Eye (tissue), 1 donor: ENCODE data around the gene WDR12.
"Not testable (repeated sequence)": the region's sequence is repeated elsewhere in the genome, so short reads cannot be mapped to it uniquely, and the experiment has no call there.

Experiments used
- DNase-seq: peaks from one replicate; pipeline ENCODE4 v3.0.0-alpha.2; 2015

Gene WDR12

GRCh38 chr2:202883987-202884675 is 27.3 kb downstream of the WDR12 start:
- no peak for DNase-seq

GRCh38 chr2:202881570-202881969 is 29.9 kb downstream of the WDR12 start:
- DNase-seq = no peak

DNA sequence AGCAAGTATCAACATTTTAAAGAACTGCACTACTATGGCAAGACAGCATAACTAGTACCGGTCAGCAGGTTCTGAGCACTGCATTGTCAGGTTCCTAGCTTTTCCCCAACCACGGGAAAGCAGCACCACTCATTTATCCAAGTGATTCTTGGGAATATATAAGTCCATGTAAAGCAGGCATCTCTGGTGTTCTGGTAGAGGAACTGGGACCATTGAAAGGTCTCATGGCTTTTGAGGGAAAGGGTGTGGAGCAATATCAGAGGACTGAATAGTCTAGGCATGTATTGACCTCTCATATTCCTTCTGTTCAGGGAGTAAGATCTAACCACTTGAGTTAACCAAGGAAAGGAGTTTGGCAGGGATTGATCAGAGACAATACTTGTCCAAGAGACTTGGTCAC is 33.8 kb downstream of the WDR12 start:
- no peak for DNase-seq

- DNase-seq = peak; percentile 94
Observed at GRCh38 chr2:202871300-202872141, 40.0 kb downstream of the WDR12 start, which contains the start of gene ICA1L. TSS of gene ICA1L (minus strand) at chr2:202871766. CDS start at chr2:202829009, 42,757 bp downstream.

DNA sequence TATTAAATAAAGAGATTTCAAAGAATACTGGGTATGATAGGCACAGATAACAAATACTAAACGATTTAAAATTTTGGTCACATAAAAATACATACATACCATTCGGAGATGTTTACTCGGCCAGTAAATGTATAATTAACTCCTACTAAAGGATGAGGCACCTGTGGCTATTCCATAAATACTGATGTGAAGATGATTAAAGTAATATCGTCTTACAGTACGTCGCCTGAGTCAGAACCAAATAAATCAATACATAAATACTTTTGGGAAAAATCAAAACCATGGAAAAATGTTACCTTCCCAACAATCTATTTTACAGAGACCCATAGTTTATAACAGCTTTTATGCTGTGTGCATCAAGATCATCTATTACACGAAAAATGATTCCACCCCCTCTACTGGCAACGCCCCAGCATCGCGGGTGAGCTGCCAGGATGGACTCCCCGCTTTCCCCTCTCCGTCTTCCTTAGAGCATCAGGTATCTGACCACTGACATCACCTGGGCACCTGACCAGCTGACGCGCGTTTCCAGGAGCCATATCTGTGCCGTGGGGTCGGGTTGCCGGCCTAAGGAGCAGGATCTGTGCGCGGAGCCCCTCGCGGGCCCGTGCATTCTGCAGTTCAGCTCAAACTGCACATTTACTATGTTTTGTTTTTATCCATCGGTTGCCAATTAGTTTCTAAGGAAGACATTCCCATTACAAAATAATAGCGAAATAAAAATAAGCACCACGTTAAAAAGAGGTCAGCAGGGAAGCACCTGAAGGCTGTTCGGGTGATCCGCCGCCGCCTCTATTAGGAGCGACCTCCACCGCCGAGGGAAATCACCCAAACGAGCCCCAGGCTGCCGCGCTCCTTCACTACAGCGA is 40.8 kb downstream of the WDR12 start:
- DNase-seq = peak; percentile 90

- no peak for DNase-seq
Observed at GRCh38 chr2:202861987-202862386, 49.5 kb downstream of the WDR12 start.

- no peak for DNase-seq
Observed at GRCh38 chr2:202858601-202859000, 52.9 kb downstream of the WDR12 start.

DNA sequence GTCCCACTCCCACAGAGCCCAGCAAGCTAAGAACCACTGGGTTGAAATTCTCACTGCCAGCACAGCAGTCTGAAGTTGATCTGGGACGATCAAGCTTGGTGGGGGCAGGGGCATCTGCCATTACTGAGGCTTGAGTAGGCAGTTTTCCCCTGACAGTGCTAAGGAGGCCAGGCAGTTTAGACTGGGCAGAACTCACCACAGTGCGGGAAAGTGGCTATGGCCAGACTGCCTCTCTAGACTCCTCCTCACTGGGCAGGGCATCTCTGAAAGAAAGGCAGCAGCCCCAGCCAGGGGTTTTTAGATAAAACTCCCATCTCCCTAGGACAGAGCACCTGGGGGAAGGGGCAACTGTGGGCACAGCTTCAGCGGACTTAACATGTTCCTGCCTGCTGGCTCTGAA is 62.1 kb downstream of the WDR12 start:
- DNase-seq = not testable (repeated sequence)

- DNase-seq = no peak
Observed at GRCh38 chr2:202848813-202849212, 62.7 kb downstream of the WDR12 start.

- DNase-seq = no peak
Observed at GRCh38 chr2:202847693-202848524, 63.6 kb downstream of the WDR12 start.

DNA sequence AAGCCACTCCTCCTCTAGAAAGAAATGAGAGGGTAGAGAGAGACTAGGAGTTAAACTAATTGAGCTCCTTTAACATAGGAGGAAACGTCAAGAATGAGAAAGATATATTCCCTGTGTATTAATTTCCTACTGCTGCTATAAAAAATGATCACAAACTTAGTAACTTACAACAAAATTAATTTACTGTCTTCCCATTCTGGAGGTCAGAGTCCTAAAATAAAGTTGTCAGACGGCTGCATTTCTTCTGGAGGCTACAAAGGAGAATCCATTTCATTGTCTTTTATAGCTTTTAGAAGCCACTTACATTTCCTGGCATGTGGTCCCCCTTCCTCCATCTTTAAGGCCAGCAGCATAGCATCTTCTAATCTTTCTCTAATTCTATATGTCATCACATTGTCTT is 66.8 kb downstream of the WDR12 start:
- no peak for DNase-seq

DNA sequence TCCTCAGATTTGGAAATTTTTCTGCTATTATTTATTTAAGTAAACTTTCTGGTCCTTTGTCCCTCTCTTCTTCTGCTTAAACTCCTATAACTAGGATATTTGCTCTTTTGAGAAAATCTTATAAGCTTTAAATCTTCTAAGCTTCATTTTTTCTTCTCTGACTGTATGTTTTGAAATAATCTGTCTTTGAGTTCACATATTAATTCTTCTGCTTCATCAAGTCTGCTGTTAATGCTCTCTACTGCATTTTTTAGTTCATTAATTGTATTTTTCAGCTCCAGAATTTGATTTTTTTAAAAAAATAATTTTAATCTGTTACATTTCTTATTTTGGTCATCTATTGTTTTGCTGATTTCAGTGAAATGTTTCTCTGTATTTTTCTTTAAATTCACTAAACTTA is 68.8 kb downstream of the WDR12 start:
- DNase-seq = no peak

DNA sequence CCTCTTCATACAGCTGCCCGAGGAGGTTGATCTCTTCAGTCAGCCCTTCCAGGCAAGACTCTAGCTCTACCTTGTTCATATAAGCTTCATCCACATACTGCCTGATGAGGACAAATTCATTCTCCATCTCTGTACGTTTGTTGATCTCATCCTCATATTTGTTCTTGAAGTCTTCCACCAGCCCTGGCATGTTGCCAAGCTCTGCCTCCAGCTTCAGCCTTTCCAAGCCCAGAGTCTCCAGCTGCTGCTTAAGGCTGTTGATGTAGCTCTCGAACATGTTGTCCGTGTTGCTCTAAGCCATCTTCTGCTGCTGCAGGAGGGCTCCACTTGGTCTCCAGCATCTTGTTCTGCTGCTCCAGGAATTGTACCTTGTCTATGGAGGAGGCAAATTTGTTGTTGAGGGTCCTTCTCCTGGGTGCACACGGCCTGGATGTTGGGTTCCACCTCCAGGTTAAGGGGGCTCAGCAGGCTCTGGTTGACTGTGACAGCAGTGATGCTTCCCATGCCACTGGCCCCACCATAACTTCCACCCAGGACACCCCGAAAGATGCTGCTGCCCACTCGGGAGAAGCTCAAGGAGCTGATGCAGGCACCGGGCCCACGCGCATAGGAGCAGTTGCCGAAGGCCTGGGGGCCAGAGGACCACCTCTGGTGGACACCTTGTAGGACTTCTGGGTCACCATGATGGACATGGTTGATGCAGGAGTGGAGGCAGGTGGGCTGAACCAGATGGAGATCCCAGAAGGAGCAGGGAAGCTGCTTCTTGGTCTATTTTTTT is 70.2 kb downstream of the WDR12 start:
- no peak for DNase-seq

- DNase-seq = peak; percentile 38
Observed at GRCh38 chr2:202831242-202832220, 79.9 kb downstream of the WDR12 start.

DNA sequence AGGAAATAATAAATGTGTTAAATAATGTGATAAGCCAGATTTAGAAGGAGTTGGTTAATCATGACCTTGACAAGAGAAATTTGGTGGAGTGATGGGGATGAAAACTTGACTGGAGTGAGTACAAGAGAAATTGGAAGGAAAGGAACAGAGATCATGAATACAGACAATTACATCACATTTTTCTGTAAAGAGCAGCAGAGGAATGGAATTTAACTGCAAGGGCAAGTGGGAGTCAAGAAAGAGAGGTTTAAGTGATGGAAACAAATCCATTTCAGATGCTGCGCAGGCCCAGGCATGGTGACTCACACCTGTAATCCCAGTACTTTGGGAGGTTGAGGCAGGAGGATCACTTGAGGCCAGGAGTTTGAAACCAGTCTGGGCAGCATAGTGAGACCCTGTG is 86.6 kb downstream of the WDR12 start:
- no peak for DNase-seq
